ENCODE results near the gene BRMS1L.

GRCh38 chr14:35776823-35777222 is 49.3 kb upstream of the BRMS1L start:
- no peak for TF ChIP-seq CTCF (conservative IDR thresholded peaks at IDR 0.05; ENCODE audit: low read depth, low read length)
- no peak for TF ChIP-seq EZH2 (IDR thresholded peaks at IDR 0.05; ENCODE audit: low read length, unreplicated experiment)

All from PC-3 (cell line).